Neural cell (in vitro differentiated cells): ENCODE data around the gene ETV6. TPM values are rescaled to one million over a fixed set of nuclear protein-coding genes. Genes with fewer than 3 reads are reported as not detected.

Experiments
- H2AFZ ChIP-seq: fragments of 200-600, 300-800 bp; sonication (generic), shearing (Covaris generic); 2 replicates; pipeline ENCODE4 v1.6.0; 2014; ENCODE audit warnings: low read depth, mild to moderate bottlenecking, antibody characterized with exemption, low read length, moderate library complexity
- H3F3A ChIP-seq: fragments of 200-600 bp; shearing (Covaris generic); 2 replicates; pipeline ENCODE4 v1.6.1; 2016; ENCODE audit warnings: mild to moderate bottlenecking, moderate library complexity, mixed read lengths, antibody characterized with exemption, low read length; ENCODE audit not compliant: insufficient read depth, poor library complexity, severe bottlenecking
- H3K27ac ChIP-seq: fragments of 200-600, 300-800 bp; sonication (generic), shearing (Covaris generic); 2 replicates; pipeline ENCODE4 v1.5.1; 2014; ENCODE audit warnings: mild to moderate bottlenecking, low read length, moderate library complexity
- H3K27me3 ChIP-seq: fragments of 300-800, 200-600 bp; sonication (generic), shearing (Covaris generic); 2 replicates; pipeline ENCODE4 v1.6.0; 2014; ENCODE audit warnings: mild to moderate bottlenecking, low read depth, low read length, moderate library complexity; ENCODE audit not compliant: insufficient read depth
- H3K36me3 ChIP-seq: fragments of 300-800, 200-600 bp; sonication (generic), shearing (Covaris generic); 2 replicates; pipeline ENCODE4 v1.5.1; 2014; ENCODE audit warnings: mild to moderate bottlenecking, antibody characterized with exemption, low read length, moderate library complexity; ENCODE audit not compliant: insufficient read depth
- H3K4me2 ChIP-seq: fragments of 300-800, 200-600 bp; sonication (generic), shearing (Covaris generic); 2 replicates; pipeline ENCODE4 v1.6.0; 2014; ENCODE audit warnings: mild to moderate bottlenecking, low read length
- H3K4me3 ChIP-seq: fragments of 300-800, 200-600 bp; sonication (generic), shearing (Covaris generic); 2 replicates; pipeline ENCODE4 v1.5.1; 2014; ENCODE audit warnings: mild to moderate bottlenecking, low read length, moderate library complexity
- H3K79me2 ChIP-seq: fragments of 200-600 bp; shearing (Covaris generic); replicated peaks from 2 replicates; pipeline ENCODE4 v1.6.0; 2014; ENCODE audit warnings: mild to moderate bottlenecking, low read length, moderate library complexity; ENCODE audit not compliant: insufficient read depth
- H3K9ac ChIP-seq: fragments of 300-800, 200-600 bp; sonication (generic), shearing (Covaris generic); 2 replicates; pipeline ENCODE4 v1.6.1; 2016; ENCODE audit warnings: mild to moderate bottlenecking, low read length, mixed read lengths
- H3K9me2 ChIP-seq: fragments of 200-600 bp; shearing (Covaris generic); 2 replicates; pipeline ENCODE4 v1.6.1; 2016; ENCODE audit warnings: mild to moderate bottlenecking, low read length, mixed read lengths; ENCODE audit not compliant: insufficient read depth
- H3K9me3 ChIP-seq: fragments of 200-600, 300-800 bp; sonication (generic), shearing (Covaris generic); 2 replicates; pipeline ENCODE4 v1.6.1; 2016; ENCODE audit warnings: mild to moderate bottlenecking, mixed run types, low read length, moderate library complexity, mixed read lengths
- H4K20me1 ChIP-seq: fragments of 200-600 bp; shearing (Covaris generic); 2 replicates; pipeline ENCODE4 v1.6.1; 2016; ENCODE audit warnings: mild to moderate bottlenecking, mixed run types; ENCODE audit not compliant: insufficient read depth
- EP300 ChIP-seq: fragments of 450-650 bp; conservative IDR thresholded peaks from 2 replicates; pipeline ENCODE4 v1.6.1; 2014; ENCODE audit warnings: antibody characterized with exemption, mild to moderate bottlenecking, moderate library complexity; ENCODE audit not compliant: poor library complexity, severe bottlenecking
- EZH2 ChIP-seq: fragments of 200-600, 300-800 bp; shearing (Covaris generic), sonication (generic); IDR thresholded peaks from 2 replicates; pipeline ENCODE4 v1.6.1; 2014; ENCODE audit warnings: antibody characterized with exemption, low read length, borderline replicate concordance, mild to moderate bottlenecking; ENCODE audit not compliant: insufficient read depth, poor library complexity, severe bottlenecking
- MXI1 ChIP-seq: fragments of 450-650 bp; conservative IDR thresholded peaks from 2 replicates; pipeline ENCODE4 v1.6.1; 2014; ENCODE audit warnings: antibody characterized with exemption, mild to moderate bottlenecking; ENCODE audit not compliant: poor library complexity, severe bottlenecking
- POLR2AphosphoS5 ChIP-seq: IDR thresholded peaks from 2 replicates; pipeline ENCODE4 v1.6.1; 2012
- RAD21 ChIP-seq: fragments of 450-650 bp; conservative IDR thresholded peaks from 2 replicates; pipeline ENCODE4 v1.6.1; 2014; ENCODE audit warnings: antibody characterized with exemption, mild to moderate bottlenecking, moderate library complexity
- SMC3 ChIP-seq: fragments of 450-650 bp; conservative IDR thresholded peaks from 2 replicates; pipeline ENCODE4 v1.6.1; 2014; ENCODE audit warnings: antibody characterized with exemption, mild to moderate bottlenecking, moderate library complexity; ENCODE audit not compliant: poor library complexity
- TAF1 ChIP-seq: IDR thresholded peaks from 2 replicates; pipeline ENCODE4 v1.6.1; 2012; ENCODE audit warnings: low read depth
- polyA plus RNA-seq: library from polyadenylated mRNA; depleted of rRNA; stranded (reverse); fragments of >200 nt; gene quantifications from 2 replicates; pipeline ENCODE4 v1.2.3, GENCODE V29; 2014
- TF ChIP-seq, protein P1 (sequence below): IDR thresholded peaks from 2 replicates; pipeline ENCODE4 v1.6.1; 2012; ENCODE audit warnings: borderline replicate concordance
- TF ChIP-seq, protein P2 (sequence below): fragments of 450-650 bp; IDR thresholded peaks from 2 replicates; pipeline ENCODE4 v1.5.1; 2014; ENCODE audit warnings: antibody characterized with exemption, mild to moderate bottlenecking, moderate library complexity; ENCODE audit not compliant: poor library complexity, severe bottlenecking

Gene ETV6
- polyA plus RNA-seq, 1 donor from 2014 or later: 1.6 TPM

DNA sequence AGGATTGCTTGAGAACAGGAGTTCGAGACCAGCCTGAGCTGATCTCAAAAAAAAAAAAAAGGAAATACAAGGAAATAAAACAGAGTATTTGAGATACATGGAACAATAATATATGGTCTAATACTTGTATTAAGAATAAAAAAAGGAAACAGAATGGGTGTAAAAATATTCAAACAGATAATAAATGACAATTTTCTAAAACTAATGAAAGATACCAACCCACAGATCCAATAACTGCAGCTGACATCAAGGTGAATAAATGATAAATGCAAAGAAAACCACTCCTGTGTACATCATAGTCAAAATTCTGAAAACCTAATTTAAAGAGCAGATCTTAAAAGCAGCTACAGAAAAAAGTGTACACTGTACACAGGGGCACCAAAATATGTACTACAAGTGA is 4.1 kb upstream of the ETV6 start:
- Histone ChIP-seq H3K27ac (no peak overlapping the region), H4K20me1 (no peaks in the 10 kb centered on the region), H3F3A (no peaks in the 10 kb centered on the region), H3K9me2 (no peaks in the 10 kb centered on the region), H3K36me3 (no peaks in the 10 kb centered on the region), H2AFZ (no peak overlapping the region), H3K4me3 (no peak overlapping the region), H3K4me2 (no peak overlapping the region), H3K9ac (no peak overlapping the region), H3K79me2 (no peaks in the 10 kb centered on the region), H3K9me3 (no peaks in the 10 kb centered on the region), H3K27me3 (no peaks in the 10 kb centered on the region)
- TF ChIP-seq SMC3: no peak
- no peak for TF ChIP-seq RAD21
- TF ChIP-seq EZH2: no peak
- no peak for TF ChIP-seq EP300
- TF ChIP-seq POLR2AphosphoS5: no peak
- no peak for TF ChIP-seq MXI1
- TF ChIP-seq, protein P1, sequence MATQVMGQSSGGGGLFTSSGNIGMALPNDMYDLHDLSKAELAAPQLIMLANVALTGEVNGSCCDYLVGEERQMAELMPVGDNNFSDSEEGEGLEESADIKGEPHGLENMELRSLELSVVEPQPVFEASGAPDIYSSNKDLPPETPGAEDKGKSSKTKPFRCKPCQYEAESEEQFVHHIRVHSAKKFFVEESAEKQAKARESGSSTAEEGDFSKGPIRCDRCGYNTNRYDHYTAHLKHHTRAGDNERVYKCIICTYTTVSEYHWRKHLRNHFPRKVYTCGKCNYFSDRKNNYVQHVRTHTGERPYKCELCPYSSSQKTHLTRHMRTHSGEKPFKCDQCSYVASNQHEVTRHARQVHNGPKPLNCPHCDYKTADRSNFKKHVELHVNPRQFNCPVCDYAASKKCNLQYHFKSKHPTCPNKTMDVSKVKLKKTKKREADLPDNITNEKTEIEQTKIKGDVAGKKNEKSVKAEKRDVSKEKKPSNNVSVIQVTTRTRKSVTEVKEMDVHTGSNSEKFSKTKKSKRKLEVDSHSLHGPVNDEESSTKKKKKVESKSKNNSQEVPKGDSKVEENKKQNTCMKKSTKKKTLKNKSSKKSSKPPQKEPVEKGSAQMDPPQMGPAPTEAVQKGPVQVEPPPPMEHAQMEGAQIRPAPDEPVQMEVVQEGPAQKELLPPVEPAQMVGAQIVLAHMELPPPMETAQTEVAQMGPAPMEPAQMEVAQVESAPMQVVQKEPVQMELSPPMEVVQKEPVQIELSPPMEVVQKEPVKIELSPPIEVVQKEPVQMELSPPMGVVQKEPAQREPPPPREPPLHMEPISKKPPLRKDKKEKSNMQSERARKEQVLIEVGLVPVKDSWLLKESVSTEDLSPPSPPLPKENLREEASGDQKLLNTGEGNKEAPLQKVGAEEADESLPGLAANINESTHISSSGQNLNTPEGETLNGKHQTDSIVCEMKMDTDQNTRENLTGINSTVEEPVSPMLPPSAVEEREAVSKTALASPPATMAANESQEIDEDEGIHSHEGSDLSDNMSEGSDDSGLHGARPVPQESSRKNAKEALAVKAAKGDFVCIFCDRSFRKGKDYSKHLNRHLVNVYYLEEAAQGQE: no peak
- TF ChIP-seq, protein P2, sequence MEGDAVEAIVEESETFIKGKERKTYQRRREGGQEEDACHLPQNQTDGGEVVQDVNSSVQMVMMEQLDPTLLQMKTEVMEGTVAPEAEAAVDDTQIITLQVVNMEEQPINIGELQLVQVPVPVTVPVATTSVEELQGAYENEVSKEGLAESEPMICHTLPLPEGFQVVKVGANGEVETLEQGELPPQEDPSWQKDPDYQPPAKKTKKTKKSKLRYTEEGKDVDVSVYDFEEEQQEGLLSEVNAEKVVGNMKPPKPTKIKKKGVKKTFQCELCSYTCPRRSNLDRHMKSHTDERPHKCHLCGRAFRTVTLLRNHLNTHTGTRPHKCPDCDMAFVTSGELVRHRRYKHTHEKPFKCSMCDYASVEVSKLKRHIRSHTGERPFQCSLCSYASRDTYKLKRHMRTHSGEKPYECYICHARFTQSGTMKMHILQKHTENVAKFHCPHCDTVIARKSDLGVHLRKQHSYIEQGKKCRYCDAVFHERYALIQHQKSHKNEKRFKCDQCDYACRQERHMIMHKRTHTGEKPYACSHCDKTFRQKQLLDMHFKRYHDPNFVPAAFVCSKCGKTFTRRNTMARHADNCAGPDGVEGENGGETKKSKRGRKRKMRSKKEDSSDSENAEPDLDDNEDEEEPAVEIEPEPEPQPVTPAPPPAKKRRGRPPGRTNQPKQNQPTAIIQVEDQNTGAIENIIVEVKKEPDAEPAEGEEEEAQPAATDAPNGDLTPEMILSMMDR: no peak
- TF ChIP-seq TAF1: no peak

- H3K27me3 ChIP-seq: no peaks in the 10 kb centered on the region
- no peaks in the 10 kb centered on the region for H4K20me1 ChIP-seq
- H3K4me3 ChIP-seq: peak overlapping the region; percentile 86
- H3K9ac ChIP-seq: peak overlapping the region; percentile 99
- H3K4me2 ChIP-seq: peak overlapping the region; percentile 83
- TF ChIP-seq MXI1 (peak; percentile 75), RAD21 (peak; percentile 43), EP300 (peak; percentile 33), POLR2AphosphoS5 (peak; percentile 66), TAF1 (peak; percentile 73), EZH2 (no peak), SMC3 (peak; percentile 40)
- TF ChIP-seq, protein P1: peak; percentile 90
- TF ChIP-seq, protein P2: no peak
- peak overlapping the region; percentile 100 for H3K27ac ChIP-seq
- no peaks in the 10 kb centered on the region for H3K9me2 ChIP-seq
- H3F3A ChIP-seq: no peaks in the 10 kb centered on the region
- no peaks in the 10 kb centered on the region for H3K36me3 ChIP-seq
- no peaks in the 10 kb centered on the region for H3K9me3 ChIP-seq
- H3K79me2 ChIP-seq: peaks cover 15% of the 10 kb centered on the region
- H2AFZ ChIP-seq: peak overlapping the region; percentile 98
Measured at GRCh38 chr12:11648514-11649412, 711 bp upstream of the ETV6 start.
